HG03558 (cell line): ENCODE data around the gene ECEL1.
"Not testable (repeated sequence)": the region's sequence is repeated elsewhere in the genome, so short reads cannot be mapped to it uniquely, and the experiment has no call there.

ENCODE experiments used
- ATAC-seq: cut with Tn5 transposase; IDR thresholded peaks from one replicate; pipeline ENCODE4 v1.9.1; 2021; ENCODE audit warnings: moderate number of reproducible peaks; ENCODE audit not compliant: unreplicated experiment; ENCODE audit errors: extremely low read depth

The ECEL1 gene

DNA sequence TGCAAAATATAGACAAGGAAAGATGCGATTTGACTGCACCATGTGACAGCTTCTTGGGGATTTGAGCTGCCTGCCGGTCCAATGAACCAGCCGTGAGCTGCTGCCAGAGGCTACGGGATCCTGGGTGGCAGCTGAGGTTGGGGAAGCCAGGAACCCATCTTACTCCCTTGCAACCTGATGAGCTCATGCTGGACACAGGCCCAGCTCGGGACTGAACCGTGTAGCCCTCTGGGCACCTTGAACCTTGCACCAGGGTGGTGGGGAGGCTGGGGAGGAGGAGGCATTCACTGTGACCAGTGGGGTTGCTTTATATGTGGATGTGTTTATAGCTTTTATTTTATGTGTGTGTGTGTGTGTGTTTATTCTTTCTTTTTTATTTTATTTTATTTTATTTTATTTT is 22.6 kb downstream of the ECEL1 start:
- ATAC-seq = no peak

GRCh38 chr2:232464544-232464885 is 23.1 kb downstream of the ECEL1 start:
- ATAC-seq = no peak

- no peak for ATAC-seq
These were observed 23.7 kb downstream of the ECEL1 start for GRCh38 chr2:232463701-232464543.

DNA sequence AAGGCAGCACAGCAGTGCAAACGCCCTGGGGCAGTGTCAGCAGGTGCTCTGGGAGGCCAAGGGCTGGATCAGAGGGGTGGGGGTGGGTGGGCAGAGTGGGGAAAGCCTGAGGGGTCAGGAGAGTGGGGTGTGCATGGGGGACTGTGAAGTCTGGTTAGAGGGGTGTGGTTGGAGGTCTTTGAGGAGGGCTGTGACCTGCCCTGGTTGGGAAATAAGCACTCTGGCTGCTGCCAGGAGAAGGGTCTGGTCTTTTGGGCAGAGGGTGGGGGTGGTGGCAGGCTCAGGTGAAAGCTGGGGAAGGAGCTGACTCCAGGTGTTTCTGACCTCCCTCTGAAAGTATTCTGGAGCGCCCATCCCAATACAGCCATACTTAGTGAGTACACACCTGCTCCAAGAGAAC is 27.5 kb downstream of the ECEL1 start:
- no peak for ATAC-seq

- no peak for ATAC-seq
These were observed 28.1 kb downstream of the ECEL1 start for GRCh38 chr2:232459419-232460035.

- ATAC-seq = no peak
These were observed 28.8 kb downstream of the ECEL1 start for GRCh38 chr2:232458661-232459418.

GRCh38 chr2:232458051-232458660 is 29.5 kb downstream of the ECEL1 start:
- ATAC-seq = no peak

DNA sequence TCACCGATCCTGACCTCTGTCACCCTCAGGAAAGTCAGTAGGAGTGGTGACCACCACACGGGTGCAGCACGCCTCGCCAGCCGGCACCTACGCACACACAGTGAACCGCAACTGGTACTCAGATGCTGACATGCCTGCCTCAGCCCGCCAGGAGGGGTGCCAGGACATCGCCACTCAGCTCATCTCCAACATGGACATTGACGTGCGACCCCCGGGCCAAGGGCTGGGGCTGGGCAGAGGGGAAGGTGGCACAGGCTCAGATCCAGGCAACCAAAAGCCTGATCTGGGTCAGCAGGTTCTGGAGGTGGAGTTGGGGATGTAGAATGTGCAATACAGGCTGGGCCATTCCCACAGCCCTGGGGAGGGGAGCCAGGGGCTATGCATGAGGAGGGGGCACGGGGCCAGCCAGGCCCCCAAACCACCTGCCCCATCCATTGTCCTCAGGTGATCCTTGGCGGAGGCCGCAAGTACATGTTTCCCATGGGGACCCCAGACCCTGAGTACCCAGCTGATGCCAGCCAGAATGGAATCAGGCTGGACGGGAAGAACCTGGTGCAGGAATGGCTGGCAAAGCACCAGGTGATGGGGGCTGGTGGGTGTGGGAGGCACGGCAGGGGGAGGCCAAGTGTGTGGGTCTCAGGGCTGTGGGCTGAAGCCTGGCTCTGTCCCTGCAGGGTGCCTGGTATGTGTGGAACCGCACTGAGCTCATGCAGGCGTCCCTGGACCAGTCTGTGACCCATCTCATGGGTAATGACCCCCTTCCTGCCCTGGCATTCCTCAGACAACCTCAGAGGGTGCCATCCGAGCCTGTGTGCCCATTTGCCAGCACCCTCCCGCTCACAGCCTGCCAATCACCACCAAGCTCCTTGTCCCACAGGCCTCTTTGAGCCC is 30.3 kb downstream of the ECEL1 start:
- ATAC-seq = no peak

DNA sequence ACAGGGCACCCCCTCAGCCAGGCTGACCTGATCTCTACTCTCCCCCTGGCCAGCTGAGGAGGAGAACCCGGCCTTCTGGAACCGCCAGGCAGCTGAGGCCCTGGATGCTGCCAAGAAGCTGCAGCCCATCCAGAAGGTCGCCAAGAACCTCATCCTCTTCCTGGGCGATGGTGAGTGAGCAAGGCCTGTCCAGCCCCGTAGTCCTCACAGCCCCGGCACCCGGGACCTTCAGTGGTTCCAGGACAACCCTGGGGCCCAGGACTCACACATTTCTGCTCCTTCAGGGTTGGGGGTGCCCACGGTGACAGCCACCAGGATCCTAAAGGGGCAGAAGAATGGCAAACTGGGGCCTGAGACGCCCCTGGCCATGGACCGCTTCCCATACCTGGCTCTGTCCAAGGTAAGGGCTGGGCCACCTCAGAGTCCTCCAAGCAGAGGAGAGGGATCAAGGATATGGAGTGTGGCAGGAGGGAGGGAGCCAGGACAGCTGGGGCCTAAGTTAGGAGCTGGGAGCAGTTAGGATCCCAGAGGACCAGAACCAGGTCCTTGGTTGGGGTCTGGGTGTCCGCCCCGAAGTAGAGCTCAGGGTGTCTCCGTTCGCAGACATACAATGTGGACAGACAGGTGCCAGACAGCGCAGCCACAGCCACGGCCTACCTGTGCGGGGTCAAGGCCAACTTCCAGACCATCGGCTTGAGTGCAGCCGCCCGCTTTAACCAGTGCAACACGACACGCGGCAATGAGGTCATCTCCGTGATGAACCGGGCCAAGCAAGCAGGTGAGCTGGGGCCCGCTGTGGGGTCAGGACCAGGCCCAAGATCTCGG is 31.1 kb downstream of the ECEL1 start:
- no peak for ATAC-seq

GRCh38 chr2:232455426-232456255 is 32.0 kb downstream of the ECEL1 start, which contains the start of gene ALPI:
Gene ALPI (plus strand): TSS chr2:232456153. CDS start chr2:232456200, 47 bp downstream.
- ATAC-seq = no peak

DNA sequence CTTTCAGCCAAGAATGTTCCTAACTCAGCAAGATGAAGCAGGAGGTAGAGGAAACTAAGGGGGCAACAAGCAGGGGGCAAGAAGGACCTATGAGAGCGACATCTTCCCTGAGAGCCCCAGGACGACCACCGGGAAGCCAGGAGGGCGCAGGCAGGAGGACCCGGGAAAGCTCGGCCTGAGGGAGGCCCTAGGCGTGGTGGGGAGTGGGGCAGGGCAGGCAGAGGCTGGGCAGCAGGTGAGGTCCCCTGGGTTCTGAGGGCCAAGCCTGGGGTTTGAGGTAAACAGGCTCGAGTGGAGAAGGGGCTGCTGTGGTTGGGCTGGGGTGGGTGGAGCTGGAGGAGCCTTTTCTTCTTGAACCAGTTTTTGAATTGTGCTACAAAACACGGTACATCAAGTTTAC is 33.0 kb downstream of the ECEL1 start:
- no peak for ATAC-seq

GRCh38 chr2:232451645-232452044 is 36.0 kb downstream of the ECEL1 start:
- ATAC-seq = not testable (repeated sequence)

GRCh38 chr2:232449964-232450363 is 37.7 kb downstream of the ECEL1 start:
- no peak for ATAC-seq

DNA sequence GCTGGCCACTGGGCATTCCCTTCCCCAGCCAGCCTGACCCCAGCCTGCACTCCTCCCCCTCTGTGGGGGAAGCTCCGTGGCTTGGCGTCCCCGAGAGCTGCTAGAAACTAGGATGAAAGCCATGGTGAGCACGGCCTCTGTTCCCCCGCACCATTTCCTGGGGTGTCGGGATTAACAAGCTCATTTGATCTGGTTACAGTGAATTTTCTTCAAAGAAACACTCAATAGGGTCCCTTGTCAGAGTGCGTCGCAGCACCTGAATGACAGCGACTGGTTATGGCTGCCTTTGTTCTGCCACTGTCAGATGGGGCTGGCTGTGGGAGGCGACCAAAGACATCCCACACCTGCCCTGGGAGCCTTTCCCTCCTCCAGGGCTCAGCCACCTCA is 39.3 kb downstream of the ECEL1 start:
- no peak for ATAC-seq

DNA sequence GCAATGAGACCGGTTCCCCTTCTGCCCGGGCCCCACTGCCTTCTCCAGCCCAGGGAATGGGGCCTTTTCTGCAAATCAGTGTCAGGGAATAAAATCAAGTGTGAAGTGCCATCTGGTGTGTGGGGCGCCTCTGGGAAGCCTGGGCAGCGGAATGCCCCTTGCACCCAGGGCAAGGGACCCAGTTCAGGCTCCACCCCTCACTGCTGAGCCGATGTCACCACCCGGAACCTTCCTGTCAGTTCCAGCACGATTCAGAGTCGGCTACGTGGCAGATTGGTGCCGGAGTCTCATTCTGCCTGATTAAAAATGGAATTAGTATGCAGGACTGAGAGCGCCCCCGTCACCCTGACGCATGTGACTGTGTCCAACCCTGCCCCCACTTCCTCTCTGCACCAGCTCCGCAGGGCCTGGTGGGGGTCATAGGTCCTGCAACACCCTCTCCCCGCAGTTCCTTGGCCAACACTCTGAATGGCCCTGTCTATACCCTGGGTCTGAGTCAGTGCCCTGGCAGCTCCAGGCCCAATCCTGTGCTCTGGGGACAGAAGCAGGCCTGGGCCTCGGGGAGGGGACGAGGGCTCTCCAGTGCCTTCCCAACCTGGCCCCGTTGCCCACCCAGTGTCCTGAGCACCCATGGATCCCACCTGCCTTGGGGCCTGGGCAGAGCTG is 39.9 kb downstream of the ECEL1 start:
- ATAC-seq = no peak

DNA sequence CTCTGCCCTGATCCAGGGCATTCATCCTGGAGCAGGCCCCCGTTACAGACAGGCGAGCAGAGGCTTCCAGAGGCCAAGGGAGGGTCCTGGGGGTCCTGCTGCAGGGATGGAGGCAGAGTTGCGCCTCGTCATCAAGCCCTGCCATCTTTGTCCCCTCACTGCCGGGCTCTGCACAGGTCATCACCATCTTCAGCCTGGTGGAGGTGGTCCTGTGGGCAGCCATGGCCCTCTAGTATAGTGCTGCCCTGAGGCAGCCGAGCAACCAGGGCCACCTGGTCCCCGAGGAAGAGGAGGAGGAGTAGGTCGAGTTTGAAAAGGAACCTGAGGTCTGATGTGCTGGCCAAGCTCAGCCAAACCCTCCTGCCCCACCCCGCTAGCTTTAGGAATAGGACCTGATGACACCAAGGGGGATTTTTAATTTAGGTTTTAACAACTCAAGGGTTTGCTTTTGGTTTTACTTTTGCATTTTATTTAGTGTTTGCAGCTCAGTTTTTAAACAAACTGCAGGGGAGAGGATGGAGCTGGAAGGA is 40.5 kb downstream of the ECEL1 start:
- no peak for ATAC-seq

DNA sequence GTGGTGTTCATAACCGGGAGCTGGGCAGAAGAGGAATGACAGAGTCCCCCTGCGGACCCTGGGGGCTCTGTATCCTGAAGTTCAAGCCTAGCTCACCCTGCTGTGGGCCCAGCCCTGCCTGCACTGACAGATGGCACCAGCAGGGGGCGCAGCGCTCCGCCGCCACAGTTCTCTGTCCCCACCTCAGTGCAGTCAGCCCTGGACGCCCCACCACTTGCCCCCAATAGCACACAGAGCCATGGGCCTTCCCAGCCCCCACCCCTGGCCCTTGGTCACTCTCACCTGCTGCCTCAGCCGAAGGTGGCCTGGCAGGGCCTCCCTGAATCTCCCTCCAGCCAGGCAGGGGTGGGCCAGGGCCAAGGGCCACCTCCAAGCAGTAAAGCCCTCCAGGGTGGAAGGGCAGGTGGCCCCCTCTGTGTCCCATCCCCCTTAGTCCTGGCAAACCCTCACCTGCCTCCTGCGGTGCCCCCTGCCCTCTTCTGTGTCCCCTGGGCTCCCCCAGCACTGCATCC is 41.3 kb downstream of the ECEL1 start:
- not testable (repeated sequence) for ATAC-seq
